ENCODE measurements around the gene LZTFL1. TPM values are rescaled to one million over a fixed set of nuclear protein-coding genes. Genes with fewer than 3 reads are reported as not detected.
A peak's percentile ranks its signal among the peaks of the same experiment; 100 is the strongest.

The LZTFL1 gene
- total RNA-seq, 1 donor from 2014 or later: 3.1 TPM

DNA sequence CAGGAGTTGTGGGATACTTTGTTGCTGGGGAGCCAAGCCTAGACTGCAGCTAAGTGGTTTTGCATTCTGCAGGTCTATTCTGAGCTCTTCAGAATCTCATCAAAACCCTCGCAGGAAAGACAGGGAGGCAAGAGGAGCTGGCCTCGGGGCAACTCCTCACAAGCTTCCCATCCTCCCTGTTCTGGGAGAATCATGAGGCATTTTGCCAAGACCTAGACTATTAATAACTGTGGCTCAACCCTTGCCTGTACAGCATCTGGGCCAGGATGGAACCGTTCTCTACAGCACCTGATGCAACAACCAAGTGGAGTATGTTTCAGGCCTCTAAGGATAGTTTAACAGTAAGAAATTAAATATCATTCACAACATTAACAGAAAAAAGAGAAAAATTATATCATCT, 25.4 kb downstream of the LZTFL1 start:
- no peak for DNase-seq
- H3K4me1 Mint-ChIP-seq: no peaks in the 10 kb centered on the region
- intact Hi-C loops (cut with micrococcal nuclease): no loop called here
- no peak overlapping the region for H3K4me3 Mint-ChIP-seq
- H3K36me3 Mint-ChIP-seq (ENCODE audit: low read depth): no peaks in the 10 kb centered on the region
- H3K27me3 Mint-ChIP-seq: peaks cover 11% of the 10 kb centered on the region
- H3K9me3 Mint-ChIP-seq: no peaks in the 10 kb centered on the region
- H3K27ac Mint-ChIP-seq: no peak overlapping the region

GRCh38 chr3:45814322-45814721, 27.6 kb downstream of the LZTFL1 start:
- Mint-ChIP-seq H3K27ac (no peak overlapping the region), H3K27me3 (peaks cover 21% of the 10 kb centered on the region), H3K4me1 (no peaks in the 10 kb centered on the region), H3K9me3 (no peaks in the 10 kb centered on the region), H3K4me3 (no peak overlapping the region), H3K36me3 (ENCODE audit: low read depth) (no peaks in the 10 kb centered on the region)
- DNase-seq: no peak
- intact Hi-C loops (cut with micrococcal nuclease): no loop called here

DNA sequence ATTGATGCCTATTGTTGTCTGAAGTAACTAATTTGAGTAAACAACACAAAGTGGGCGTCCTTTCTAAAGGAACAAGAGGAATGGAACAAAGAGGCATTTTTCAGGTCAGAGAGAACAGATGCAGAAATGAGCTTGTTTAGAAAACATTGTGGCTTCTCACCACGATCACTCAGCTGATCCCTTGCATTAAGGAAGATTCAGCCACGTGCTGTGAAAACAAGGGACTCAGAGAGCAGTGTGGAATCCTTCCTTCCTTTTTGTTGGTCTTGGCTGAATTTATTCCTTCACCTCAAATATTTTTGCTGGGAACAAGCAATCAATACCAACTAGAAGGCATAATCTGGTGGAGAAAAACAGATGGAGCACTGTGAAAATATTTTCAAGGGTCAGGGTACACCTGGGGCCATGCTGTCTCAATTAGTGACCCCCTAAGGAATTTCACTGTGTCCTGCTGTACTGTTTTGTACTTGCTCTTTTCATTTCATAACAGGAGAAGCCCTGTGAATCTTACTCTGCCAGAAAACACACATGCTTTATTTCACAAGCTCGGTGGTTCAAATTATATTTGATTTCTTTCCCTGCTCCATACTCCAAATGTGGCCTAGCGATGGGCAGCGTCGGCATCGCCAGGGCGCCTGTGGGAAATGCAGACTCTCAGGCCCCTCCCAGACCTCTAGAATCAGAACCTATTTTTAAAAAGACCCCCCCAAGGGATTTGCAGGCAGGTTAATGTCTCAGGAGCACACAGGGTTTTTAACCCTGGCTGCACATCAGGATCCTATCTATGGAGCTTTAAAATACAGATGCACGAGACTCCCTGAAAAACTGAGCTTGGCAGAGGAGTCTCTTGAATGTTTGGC, 34.0 kb downstream of the LZTFL1 start:
- Mint-ChIP-seq H3K9me3 (no peaks in the 10 kb centered on the region), H3K4me3 (no peak overlapping the region), H3K4me1 (no peaks in the 10 kb centered on the region), H3K27me3 (peaks cover 54% of the 10 kb centered on the region), H3K36me3 (ENCODE audit: low read depth) (no peaks in the 10 kb centered on the region), H3K27ac (no peak overlapping the region)
- no peak for DNase-seq
- intact Hi-C loops (cut with micrococcal nuclease): no loop called here

DNA sequence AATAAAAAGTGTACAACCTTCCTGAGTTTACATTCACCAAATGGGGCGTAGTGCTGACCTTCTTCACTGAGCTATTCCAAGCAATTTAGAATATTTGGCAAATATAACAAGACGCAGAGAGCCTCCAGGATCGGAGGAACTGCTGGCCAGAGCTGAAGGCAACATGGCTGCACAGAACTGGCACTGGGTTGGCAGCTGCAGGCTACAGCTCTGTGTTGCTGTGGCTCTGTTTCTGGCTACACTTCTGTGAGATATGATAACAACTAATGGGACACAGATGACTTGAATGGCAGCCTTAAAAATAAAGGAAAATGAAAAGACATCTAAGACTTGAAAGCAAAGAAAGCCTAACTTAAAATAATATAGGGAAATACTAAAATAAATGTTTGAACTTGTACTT, 34.8 kb downstream of the LZTFL1 start:
- no peak overlapping the region for H3K4me3 Mint-ChIP-seq
- H3K36me3 Mint-ChIP-seq (ENCODE audit: low read depth): no peaks in the 10 kb centered on the region
- H3K9me3 Mint-ChIP-seq: no peaks in the 10 kb centered on the region
- H3K27ac Mint-ChIP-seq: no peak overlapping the region
- no peaks in the 10 kb centered on the region for H3K4me1 Mint-ChIP-seq
- H3K27me3 Mint-ChIP-seq: peaks cover 54% of the 10 kb centered on the region
- DNase-seq: no peak
- intact Hi-C loops (cut with micrococcal nuclease): no loop called here

GRCh38 chr3:45806072-45806471, 35.8 kb downstream of the LZTFL1 start:
- no peak for DNase-seq
- H3K4me1 Mint-ChIP-seq: no peaks in the 10 kb centered on the region
- H3K27me3 Mint-ChIP-seq: peaks cover 54% of the 10 kb centered on the region
- no peaks in the 10 kb centered on the region for H3K36me3 Mint-ChIP-seq (ENCODE audit: low read depth)
- H3K4me3 Mint-ChIP-seq: no peak overlapping the region
- intact Hi-C loops (cut with micrococcal nuclease): no loop called here
- H3K27ac Mint-ChIP-seq: no peak overlapping the region
- no peaks in the 10 kb centered on the region for H3K9me3 Mint-ChIP-seq

DNA sequence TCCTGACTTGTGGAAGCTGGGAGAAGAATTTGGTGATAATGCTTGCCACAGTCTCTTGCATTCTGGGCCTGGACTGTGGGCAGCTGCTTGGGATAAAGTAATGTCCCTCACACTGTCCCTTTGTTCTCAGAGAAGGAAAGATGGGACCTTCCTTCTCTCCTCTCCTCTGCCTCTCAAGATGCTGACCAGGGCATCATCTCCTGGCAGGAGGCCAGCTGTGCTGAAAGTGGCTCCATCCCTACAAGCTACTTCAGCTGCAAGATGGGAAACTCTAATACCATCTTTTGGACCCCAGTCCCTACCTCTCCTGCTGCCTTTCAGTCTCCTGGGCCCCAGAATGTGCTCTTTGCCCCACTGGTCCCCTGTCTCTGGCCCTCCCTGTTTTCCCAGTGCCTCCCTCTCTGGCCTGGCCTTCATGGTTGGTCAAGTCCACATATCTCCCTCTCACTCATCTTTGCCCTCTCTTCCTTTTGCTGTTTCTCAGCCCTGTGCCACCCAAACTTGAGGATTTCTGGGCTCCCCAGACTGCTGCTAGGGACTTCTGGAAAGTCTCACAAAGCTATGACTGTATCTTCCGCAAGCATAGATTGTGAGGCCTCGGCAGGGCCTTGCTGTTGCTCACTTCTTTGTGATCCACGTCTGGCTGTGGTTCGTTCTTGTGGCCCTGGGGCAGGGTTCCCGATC, 38.5 kb downstream of the LZTFL1 start:
- H3K27me3 Mint-ChIP-seq: peaks cover 67% of the 10 kb centered on the region
- DNase-seq: no peak
- no peak overlapping the region for H3K4me3 Mint-ChIP-seq
- H3K27ac Mint-ChIP-seq: no peak overlapping the region
- H3K36me3 Mint-ChIP-seq (ENCODE audit: low read depth): no peaks in the 10 kb centered on the region
- intact Hi-C loops (cut with micrococcal nuclease): no loop called here
- H3K9me3 Mint-ChIP-seq: no peaks in the 10 kb centered on the region
- no peaks in the 10 kb centered on the region for H3K4me1 Mint-ChIP-seq

- intact Hi-C loops (cut with micrococcal nuclease): no loop called here
- H3K4me3 Mint-ChIP-seq: no peak overlapping the region
- no peaks in the 10 kb centered on the region for H3K4me1 Mint-ChIP-seq
- H3K36me3 Mint-ChIP-seq (ENCODE audit: low read depth): no peaks in the 10 kb centered on the region
- no peak overlapping the region for H3K27ac Mint-ChIP-seq
- peaks cover 75% of the 10 kb centered on the region for H3K27me3 Mint-ChIP-seq
- no peak for DNase-seq
- no peaks in the 10 kb centered on the region for H3K9me3 Mint-ChIP-seq
These were observed 39.8 kb downstream of the LZTFL1 start for GRCh38 chr3:45802146-45802545.

DNA sequence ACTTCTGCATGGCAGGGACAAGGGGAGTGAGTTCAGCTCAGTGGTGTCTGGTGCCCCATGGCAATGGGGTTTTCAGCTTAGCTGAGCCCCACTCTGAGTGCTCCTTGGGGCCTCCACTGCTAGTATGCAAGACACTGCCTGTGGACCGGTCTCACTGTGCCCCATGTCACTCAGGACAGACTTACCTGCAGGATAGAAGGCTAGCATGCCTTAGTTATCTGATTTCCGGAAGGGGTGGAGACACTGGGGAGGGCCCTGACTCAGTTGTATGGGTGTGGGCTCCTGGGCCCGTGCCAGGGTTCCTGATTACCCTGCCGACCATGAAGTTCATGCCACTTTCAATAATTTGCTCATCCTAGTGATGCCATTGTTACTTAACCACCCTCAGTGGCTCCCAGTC, 41.3 kb downstream of the LZTFL1 start:
- Mint-ChIP-seq H3K27ac (no peak overlapping the region), H3K27me3 (peaks cover 75% of the 10 kb centered on the region), H3K36me3 (ENCODE audit: low read depth) (no peaks in the 10 kb centered on the region), H3K9me3 (no peaks in the 10 kb centered on the region), H3K4me1 (peaks cover 2% of the 10 kb centered on the region), H3K4me3 (no peak overlapping the region)
- intact Hi-C loops (cut with micrococcal nuclease): no loop called here
- no peak for DNase-seq

DNA sequence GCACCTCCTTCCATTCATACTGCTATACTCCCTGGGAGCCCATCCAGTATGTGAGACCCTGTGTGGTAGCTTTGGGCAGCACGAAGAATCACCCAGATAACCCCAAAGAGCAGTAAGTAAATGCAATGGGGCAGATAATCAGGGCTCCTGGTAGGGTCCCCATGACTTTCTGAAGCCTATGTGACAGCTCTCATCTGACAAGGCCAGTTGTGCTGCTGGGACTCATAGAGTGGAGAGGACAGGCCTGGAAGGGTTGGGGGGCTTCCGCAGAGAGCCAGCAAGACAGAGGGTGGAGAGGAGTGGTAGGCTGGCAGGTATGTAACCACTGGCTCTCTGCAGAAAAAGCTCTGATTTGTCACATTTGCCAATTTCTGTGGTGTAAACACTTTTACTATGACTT, 42.3 kb downstream of the LZTFL1 start:
- H3K36me3 Mint-ChIP-seq (ENCODE audit: low read depth): no peaks in the 10 kb centered on the region
- peaks cover 76% of the 10 kb centered on the region for H3K27me3 Mint-ChIP-seq
- H3K4me1 Mint-ChIP-seq: peaks cover 5% of the 10 kb centered on the region
- intact Hi-C loops (cut with micrococcal nuclease): loop anchor here (5.0 kb wide), 1 partner anchor 43 kb away; the partner anchor contains the start of gene LZTFL1
- no peaks in the 10 kb centered on the region for H3K9me3 Mint-ChIP-seq
- no peak overlapping the region for H3K27ac Mint-ChIP-seq
- no peak for DNase-seq
- H3K4me3 Mint-ChIP-seq: no peak overlapping the region

- no peak overlapping the region for H3K27ac Mint-ChIP-seq
- H3K36me3 Mint-ChIP-seq (ENCODE audit: low read depth): no peaks in the 10 kb centered on the region
- H3K4me1 Mint-ChIP-seq: peaks cover 5% of the 10 kb centered on the region
- no peak overlapping the region for H3K4me3 Mint-ChIP-seq
- intact Hi-C loops (cut with micrococcal nuclease): loop anchor here (5.0 kb wide), 1 partner anchor 44 kb away; the partner anchor contains the start of gene LZTFL1
- H3K9me3 Mint-ChIP-seq: no peaks in the 10 kb centered on the region
- H3K27me3 Mint-ChIP-seq: peaks cover 80% of the 10 kb centered on the region
- no peak for DNase-seq
These were observed 43.9 kb downstream of the LZTFL1 start for GRCh38 chr3:45798034-45798433.

DNA sequence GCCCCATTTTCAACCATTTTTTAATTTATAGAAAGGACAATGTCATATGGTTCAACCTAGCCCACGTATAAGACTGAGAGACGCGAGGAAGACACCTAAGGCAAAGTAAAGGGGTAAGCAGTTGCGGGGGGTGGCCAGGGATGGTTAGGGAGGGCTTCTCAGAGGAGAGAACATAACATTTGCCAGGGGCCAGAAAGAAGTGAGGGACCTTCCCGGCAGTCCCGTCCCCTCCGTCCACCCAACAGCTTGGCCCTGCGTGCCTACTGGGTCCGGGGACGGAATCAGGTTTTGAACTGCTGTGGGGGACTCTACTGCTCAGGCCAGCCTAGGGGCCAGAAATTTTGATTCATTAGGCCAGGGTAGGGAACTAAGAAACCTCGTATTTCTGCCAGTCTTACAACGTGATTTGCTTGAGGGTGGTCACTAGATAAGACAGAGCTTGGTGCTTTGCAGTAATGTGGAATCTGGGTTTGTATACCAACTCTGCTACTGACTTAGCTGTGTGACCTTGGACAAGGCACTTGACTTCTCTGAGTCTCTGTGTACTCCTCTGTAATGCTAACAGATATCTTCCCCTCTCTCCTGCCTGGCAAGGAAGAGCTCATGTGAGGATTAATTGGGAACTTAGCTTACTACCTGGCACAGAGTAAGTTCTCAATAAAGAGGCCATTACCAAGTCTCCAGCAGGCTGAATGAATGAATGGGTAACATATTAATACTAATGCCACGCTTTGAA, 44.8 kb downstream of the LZTFL1 start:
- peaks cover 79% of the 10 kb centered on the region for H3K27me3 Mint-ChIP-seq
- peak overlapping the region; percentile 45 for H3K4me3 Mint-ChIP-seq
- intact Hi-C loops (cut with micrococcal nuclease): loop anchor here (5.0 kb wide), 1 partner anchor 45 kb away; the partner anchor contains the start of gene LZTFL1
- no peaks in the 10 kb centered on the region for H3K9me3 Mint-ChIP-seq
- peaks cover 5% of the 10 kb centered on the region for H3K4me1 Mint-ChIP-seq
- H3K27ac Mint-ChIP-seq: no peak overlapping the region
- DNase-seq: no peak
- H3K36me3 Mint-ChIP-seq (ENCODE audit: low read depth): no peaks in the 10 kb centered on the region

DNA sequence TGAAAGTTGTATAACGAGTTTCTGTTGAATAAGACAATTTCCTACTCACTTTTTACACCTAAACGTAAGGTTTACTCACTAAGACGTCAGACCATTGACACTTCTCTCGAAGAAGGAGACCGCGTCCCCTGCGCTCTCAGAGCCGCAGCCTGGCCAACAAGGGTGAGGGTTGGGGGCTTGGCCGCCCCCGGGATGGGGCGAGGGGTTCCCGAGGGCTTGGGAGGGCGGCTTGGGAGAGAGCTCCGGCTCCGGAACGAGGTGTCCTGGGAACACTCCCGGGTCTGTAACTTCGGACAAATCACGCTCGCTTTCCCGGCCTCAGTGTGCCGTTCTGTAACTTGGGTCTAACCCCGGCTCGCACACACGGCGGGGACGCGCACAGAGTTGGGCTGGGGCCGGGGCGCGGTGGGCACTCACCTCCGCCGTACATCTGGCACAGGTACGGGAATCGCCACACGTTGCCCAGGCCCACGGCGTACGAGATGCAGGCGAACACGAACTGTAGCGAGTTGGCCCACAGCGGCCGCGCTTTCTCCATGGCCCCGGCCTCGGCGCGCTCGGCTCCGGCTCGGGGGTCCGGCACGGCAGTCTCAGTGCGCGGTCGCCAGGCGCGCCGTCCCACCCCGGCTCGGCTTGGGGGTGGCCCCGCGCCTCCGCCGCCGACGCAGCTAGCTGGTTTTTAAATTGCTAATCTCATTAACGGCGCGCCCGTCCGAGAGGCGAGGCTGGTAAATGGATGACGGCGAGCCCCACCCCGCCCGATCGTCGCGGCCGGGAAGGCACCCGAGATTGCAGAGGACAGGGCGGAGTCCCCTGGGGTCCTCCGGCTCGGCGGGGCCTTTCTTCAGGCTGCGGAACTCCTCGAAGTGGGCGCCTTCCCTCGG, 45.8 kb downstream of the LZTFL1 start, which contains the start of gene SLC6A20:
Gene SLC6A20 (minus strand): TSS at position 655 of the 884 bp plus-strand sequence. CDS start 117 bp downstream, at position 538.
- Mint-ChIP-seq H3K36me3 (ENCODE audit: low read depth) (no peaks in the 10 kb centered on the region), H3K27me3 (peaks cover 81% of the 10 kb centered on the region), H3K4me1 (peaks cover 5% of the 10 kb centered on the region), H3K9me3 (no peaks in the 10 kb centered on the region), H3K4me3 (peak within 1 kb of the TSS; percentile 66), H3K27ac (peak within 1 kb of the TSS; percentile 35)
- DNase-seq: peak; percentile 65
- intact Hi-C loops (cut with micrococcal nuclease): loop anchor here (5.0 kb wide), 1 partner anchor 46 kb away; the partner anchor contains the start of gene LZTFL1

GRCh38 chr3:45795509-45795881, 46.4 kb downstream of the LZTFL1 start:
- no peak for DNase-seq
- Mint-ChIP-seq H3K4me3 (peak overlapping the region; percentile 66), H3K36me3 (ENCODE audit: low read depth) (no peaks in the 10 kb centered on the region), H3K9me3 (no peaks in the 10 kb centered on the region), H3K27me3 (peaks cover 81% of the 10 kb centered on the region), H3K27ac (no peak overlapping the region), H3K4me1 (peaks cover 5% of the 10 kb centered on the region)
- intact Hi-C loops (cut with micrococcal nuclease): loop anchor here (5.0 kb wide), 1 partner anchor 47 kb away; the partner anchor contains the start of gene LZTFL1

All from activated CD4-positive, alpha-beta T cell treated with anti-CD3 and anti-CD28 coated beads, Interleukin-2, amount 10 ng/mL, durations not matched to agents 24 days and 14 days (primary cell).